Measurements from ENCODE around the gene HACD3.
A peak's percentile ranks its signal among the peaks of the same experiment; 100 is the strongest.

HACD3 gene

GRCh38 chr15:65559941-65560340, 29.7 kb downstream of the HACD3 start:
- no peak for FAIRE-seq
- no peak for TF ChIP-seq TAF1 (IDR thresholded peaks at IDR 0.05; ENCODE audit: low read depth, low read length)
- no peak for TF ChIP-seq POU2F2 (IDR thresholded peaks at IDR 0.05; ENCODE audit: low read depth, low read length)
- no peak for TF ChIP-seq SPI1 (IDR thresholded peaks at IDR 0.05; ENCODE audit: low read depth, low read length)
- no peak for TF ChIP-seq POLR2A (IDR thresholded peaks at IDR 0.05; ENCODE audit: low read depth, low read length)
- no peak for TF ChIP-seq POLR2AphosphoS5 (IDR thresholded peaks at IDR 0.05; ENCODE audit: low read depth, low read length)
- no peak for TF ChIP-seq PAX5 (IDR thresholded peaks at IDR 0.05; ENCODE audit: insufficient read depth, low read length, severe bottlenecking)
- no peak for DNase-seq (ENCODE audit: insufficient read length, low spot score)

DNA sequence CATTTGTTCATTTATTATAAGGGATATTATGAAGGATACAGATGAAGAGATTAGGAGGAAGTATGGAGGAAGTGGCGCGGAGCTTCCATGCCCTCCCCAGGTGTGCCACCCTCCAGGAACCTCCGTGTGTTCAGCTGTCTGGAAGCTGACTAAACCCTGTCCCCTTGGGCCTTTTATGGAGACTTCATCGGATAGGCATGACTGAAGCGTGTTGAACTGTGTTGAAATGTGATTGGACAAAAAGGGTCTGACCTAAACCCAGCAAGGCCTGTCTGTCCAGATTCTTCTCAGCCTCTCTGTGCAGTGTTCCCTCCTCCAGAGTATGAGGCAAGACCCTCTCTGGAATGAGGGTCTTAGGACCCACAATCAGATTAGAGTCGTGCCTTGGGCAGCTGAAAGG, 31.7 kb downstream of the HACD3 start:
- TF ChIP-seq TAF1 (IDR thresholded peaks at IDR 0.05; ENCODE audit: low read depth, low read length) (no peak), PAX5 (IDR thresholded peaks at IDR 0.05; ENCODE audit: insufficient read depth, low read length, severe bottlenecking) (no peak)
- DNase-seq (ENCODE audit: insufficient read length, low spot score) = no peak
- no peak for FAIRE-seq

GRCh38 chr15:65569728-65570127, 39.5 kb downstream of the HACD3 start:
- FAIRE-seq = no peak
- DNase-seq (ENCODE audit: insufficient read length, low spot score) = no peak
- TF ChIP-seq POLR2A (IDR thresholded peaks at IDR 0.05; ENCODE audit: low read depth, low read length) (no peak), POLR2AphosphoS5 (IDR thresholded peaks at IDR 0.05; ENCODE audit: low read depth, low read length) (no peak), POU2F2 (IDR thresholded peaks at IDR 0.05; ENCODE audit: low read depth, low read length) (no peak), PAX5 (IDR thresholded peaks at IDR 0.05; ENCODE audit: insufficient read depth, low read length, severe bottlenecking) (no peak), TAF1 (IDR thresholded peaks at IDR 0.05; ENCODE audit: low read depth, low read length) (no peak), SPI1 (IDR thresholded peaks at IDR 0.05; ENCODE audit: low read depth, low read length) (no peak)

- TF ChIP-seq SPI1 (IDR thresholded peaks at IDR 0.05; ENCODE audit: low read depth, low read length) (no peak), PAX5 (IDR thresholded peaks at IDR 0.05; ENCODE audit: insufficient read depth, low read length, severe bottlenecking) (no peak), POLR2A (IDR thresholded peaks at IDR 0.05; ENCODE audit: low read depth, low read length) (no peak), POLR2AphosphoS5 (IDR thresholded peaks at IDR 0.05; ENCODE audit: low read depth, low read length) (no peak), TAF1 (IDR thresholded peaks at IDR 0.05; ENCODE audit: low read depth, low read length) (no peak), POU2F2 (IDR thresholded peaks at IDR 0.05; ENCODE audit: low read depth, low read length) (no peak)
- DNase-seq (ENCODE audit: insufficient read length, low spot score) = no peak
- FAIRE-seq = no peak
These were observed 41.7 kb downstream of the HACD3 start for GRCh38 chr15:65571971-65572370.

- TF ChIP-seq POLR2A (IDR thresholded peaks at IDR 0.05; ENCODE audit: low read depth, low read length) (no peak), PAX5 (IDR thresholded peaks at IDR 0.05; ENCODE audit: insufficient read depth, low read length, severe bottlenecking) (no peak), SPI1 (IDR thresholded peaks at IDR 0.05; ENCODE audit: low read depth, low read length) (no peak), POU2F2 (IDR thresholded peaks at IDR 0.05; ENCODE audit: low read depth, low read length) (no peak), TAF1 (IDR thresholded peaks at IDR 0.05; ENCODE audit: low read depth, low read length) (no peak), POLR2AphosphoS5 (IDR thresholded peaks at IDR 0.05; ENCODE audit: low read depth, low read length) (no peak)
- no peak for DNase-seq (ENCODE audit: insufficient read length, low spot score)
- FAIRE-seq = no peak
These were observed 46.4 kb downstream of the HACD3 start for GRCh38 chr15:65576664-65577063.

- DNase-seq (ENCODE audit: insufficient read length, low spot score) = no peak
- TF ChIP-seq POLR2AphosphoS5 (IDR thresholded peaks at IDR 0.05; ENCODE audit: low read depth, low read length) (no peak), POLR2A (IDR thresholded peaks at IDR 0.05; ENCODE audit: low read depth, low read length) (no peak), PAX5 (IDR thresholded peaks at IDR 0.05; ENCODE audit: insufficient read depth, low read length, severe bottlenecking) (no peak), SPI1 (IDR thresholded peaks at IDR 0.05; ENCODE audit: low read depth, low read length) (peak; percentile 87), POU2F2 (IDR thresholded peaks at IDR 0.05; ENCODE audit: low read depth, low read length) (no peak), TAF1 (IDR thresholded peaks at IDR 0.05; ENCODE audit: low read depth, low read length) (no peak)
- peak; percentile 43 for FAIRE-seq
These were observed 47.1 kb downstream of the HACD3 start for GRCh38 chr15:65577129-65577996.

- TF ChIP-seq PAX5 (IDR thresholded peaks at IDR 0.05; ENCODE audit: insufficient read depth, low read length, severe bottlenecking) = no peak
- 0 out of 2 replicates have a peak, but pooled peaks have one; percentile 54 for TF ChIP-seq POLR2A (IDR thresholded peaks at IDR 0.05; ENCODE audit: low read depth, low read length)
- DNase-seq (ENCODE audit: insufficient read length, low spot score) (no peak), FAIRE-seq (no peak)
These were observed 48.9 kb downstream of the HACD3 start for GRCh38 chr15:65578904-65579728.

GRCh38 chr15:65579762-65580161, 49.5 kb downstream of the HACD3 start:
- TF ChIP-seq POLR2AphosphoS5 (IDR thresholded peaks at IDR 0.05; ENCODE audit: low read depth, low read length) = no peak
- FAIRE-seq = no peak
- DNase-seq (ENCODE audit: insufficient read length, low spot score) = no peak

DNA sequence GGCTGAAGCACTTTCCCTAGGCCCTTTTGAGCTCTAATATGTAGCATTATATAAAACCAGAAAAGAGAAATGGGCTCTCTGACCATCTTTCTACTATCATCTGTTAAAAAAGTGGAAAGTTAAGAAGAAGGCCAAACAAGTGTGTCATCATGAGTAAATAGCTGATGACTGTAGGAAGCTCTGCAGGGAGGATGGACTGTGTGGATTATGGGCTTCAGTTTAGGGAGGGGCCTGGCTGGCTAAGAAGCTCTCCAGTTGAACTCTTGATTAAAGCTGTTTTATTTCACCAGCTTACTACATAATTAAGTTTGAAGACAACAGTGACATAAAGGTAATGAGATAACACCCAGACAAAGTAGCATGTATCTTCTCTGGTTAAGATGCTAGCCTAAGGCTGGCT, 50.0 kb downstream of the HACD3 start:
- FAIRE-seq = no peak

GRCh38 chr15:65583701-65584100, 53.4 kb downstream of the HACD3 start:
- FAIRE-seq (peak; percentile 43), DNase-seq (ENCODE audit: insufficient read length, low spot score) (peak; percentile 34)
- TF ChIP-seq POU2F2 (IDR thresholded peaks at IDR 0.05; ENCODE audit: low read depth, low read length) = no peak
- no peak for TF ChIP-seq TAF1 (IDR thresholded peaks at IDR 0.05; ENCODE audit: low read depth, low read length)
- no peak for TF ChIP-seq PAX5 (IDR thresholded peaks at IDR 0.05; ENCODE audit: insufficient read depth, low read length, severe bottlenecking)

More for the DNA sequence above, 50.0 kb downstream of the HACD3 start:
- no peak for DNase-seq (ENCODE audit: insufficient read length, low spot score)
- TF ChIP-seq SPI1 (IDR thresholded peaks at IDR 0.05; ENCODE audit: low read depth, low read length) = no peak
- TF ChIP-seq POLR2AphosphoS5 (IDR thresholded peaks at IDR 0.05; ENCODE audit: low read depth, low read length) = no peak
- TF ChIP-seq POLR2A (IDR thresholded peaks at IDR 0.05; ENCODE audit: low read depth, low read length) = no peak
